ENCODE results near the gene LST1. TPM values are rescaled to one million over a fixed set of nuclear protein-coding genes. Genes with fewer than 3 reads are reported as not detected.
"Not testable (repeated sequence)": the region's sequence is repeated elsewhere in the genome, so short reads cannot be mapped to it uniquely, and the experiment has no call there.

The LST1 gene
- total RNA-seq, 1 donor from 2014 or later: 33.1 TPM

GRCh38 chr6:31579546-31580437 is 6.3 kb upstream of the LST1 start:
- intact Hi-C loops (cut with micrococcal nuclease): loop anchor here (1.0 to 5.0 kb wide), 2 partner anchors 32 to 87 kb away; partner anchors contain the start of gene NFKBIL1

- intact Hi-C loops (cut with micrococcal nuclease): loop anchor here (1.0 to 5.0 kb wide), 2 partner anchors 33 to 88 kb away; partner anchors contain the start of gene NFKBIL1
Measured at GRCh38 chr6:31580438-31580740, 5.7 kb upstream of the LST1 start.

- intact Hi-C loops (cut with micrococcal nuclease): loop anchor here (1.0 to 5.0 kb wide), 3 partner anchors 16 to 89 kb away; partner anchors contain the start of gene NFKBIL1
Measured at GRCh38 chr6:31580807-31581433, 5.2 kb upstream of the LST1 start.

GRCh38 chr6:31581434-31582229 is 4.4 kb upstream of the LST1 start:
- intact Hi-C loops (cut with micrococcal nuclease): loop anchor here (1.0 to 5.0 kb wide), 3 partner anchors 13 to 89 kb away; no protein-coding TSS in a partner anchor

DNA sequence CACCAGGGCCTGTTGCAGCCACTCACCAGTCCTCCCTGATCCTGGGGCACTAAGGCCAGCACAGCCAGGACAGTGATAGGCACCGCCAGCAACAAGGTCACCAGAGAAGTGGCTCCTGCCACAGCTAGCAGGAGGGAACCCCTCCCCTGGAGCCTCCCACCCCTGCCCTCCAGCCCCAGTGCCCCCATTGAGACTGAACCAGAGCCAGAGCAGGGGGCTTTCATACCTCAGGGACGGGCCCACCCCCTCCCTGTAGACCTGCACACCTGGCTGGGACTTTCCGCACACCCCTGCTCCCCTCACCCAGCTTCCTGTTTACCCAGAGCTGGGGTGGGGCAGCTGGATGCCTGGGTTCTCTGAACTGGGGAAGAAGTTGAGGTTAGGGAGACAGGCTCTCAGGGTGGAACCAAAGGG is 3.8 kb upstream of the LST1 start, which contains the start of gene LTB:
TSS of gene LTB (minus strand) at position 195 of the 414 bp plus-strand sequence. CDS start at position 188, 7 bp downstream.
- intact Hi-C loops (cut with micrococcal nuclease): loop anchor here (2.0 to 5.0 kb wide), 2 partner anchors 13 to 90 kb away; no protein-coding TSS in a partner anchor

GRCh38 chr6:31585491-31585890 is 586 bp upstream of the LST1 start:
- intact Hi-C loops (cut with micrococcal nuclease): no loop called here

DNA sequence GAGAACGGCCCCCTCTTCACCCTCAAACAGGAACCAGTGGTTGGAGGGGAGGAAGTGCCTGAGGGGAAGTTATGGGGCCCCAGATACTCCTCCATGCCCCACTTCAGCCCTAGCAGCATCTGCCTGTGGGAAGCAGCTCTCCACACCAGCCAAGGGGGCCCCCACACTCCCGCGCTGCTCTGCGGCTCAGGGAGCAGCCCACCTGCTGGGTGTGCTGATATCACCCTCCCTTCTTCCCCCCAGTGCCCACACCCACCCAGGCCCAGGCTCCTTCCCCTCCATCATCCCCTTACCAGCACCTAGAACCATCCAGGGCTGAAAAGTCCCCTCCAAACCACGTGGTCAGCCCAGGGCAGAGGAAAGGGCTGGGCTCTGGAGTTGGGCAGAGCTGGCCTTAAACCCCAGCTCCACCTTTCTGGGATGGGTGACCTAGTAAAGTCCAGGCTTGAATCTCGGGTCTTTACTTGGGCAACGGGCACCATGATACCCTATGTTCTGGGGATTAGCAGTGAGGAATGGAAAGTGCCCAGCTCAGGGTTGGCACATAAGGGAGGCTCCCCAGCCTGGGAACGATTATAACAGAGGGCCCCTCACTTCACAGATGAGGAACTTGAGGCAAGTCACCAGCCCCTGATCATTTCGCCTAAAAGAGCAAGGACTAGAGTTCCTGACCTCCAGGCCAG is 663 bp downstream of the LST1 start:
- intact Hi-C loops (cut with micrococcal nuclease): no loop called here

DNA sequence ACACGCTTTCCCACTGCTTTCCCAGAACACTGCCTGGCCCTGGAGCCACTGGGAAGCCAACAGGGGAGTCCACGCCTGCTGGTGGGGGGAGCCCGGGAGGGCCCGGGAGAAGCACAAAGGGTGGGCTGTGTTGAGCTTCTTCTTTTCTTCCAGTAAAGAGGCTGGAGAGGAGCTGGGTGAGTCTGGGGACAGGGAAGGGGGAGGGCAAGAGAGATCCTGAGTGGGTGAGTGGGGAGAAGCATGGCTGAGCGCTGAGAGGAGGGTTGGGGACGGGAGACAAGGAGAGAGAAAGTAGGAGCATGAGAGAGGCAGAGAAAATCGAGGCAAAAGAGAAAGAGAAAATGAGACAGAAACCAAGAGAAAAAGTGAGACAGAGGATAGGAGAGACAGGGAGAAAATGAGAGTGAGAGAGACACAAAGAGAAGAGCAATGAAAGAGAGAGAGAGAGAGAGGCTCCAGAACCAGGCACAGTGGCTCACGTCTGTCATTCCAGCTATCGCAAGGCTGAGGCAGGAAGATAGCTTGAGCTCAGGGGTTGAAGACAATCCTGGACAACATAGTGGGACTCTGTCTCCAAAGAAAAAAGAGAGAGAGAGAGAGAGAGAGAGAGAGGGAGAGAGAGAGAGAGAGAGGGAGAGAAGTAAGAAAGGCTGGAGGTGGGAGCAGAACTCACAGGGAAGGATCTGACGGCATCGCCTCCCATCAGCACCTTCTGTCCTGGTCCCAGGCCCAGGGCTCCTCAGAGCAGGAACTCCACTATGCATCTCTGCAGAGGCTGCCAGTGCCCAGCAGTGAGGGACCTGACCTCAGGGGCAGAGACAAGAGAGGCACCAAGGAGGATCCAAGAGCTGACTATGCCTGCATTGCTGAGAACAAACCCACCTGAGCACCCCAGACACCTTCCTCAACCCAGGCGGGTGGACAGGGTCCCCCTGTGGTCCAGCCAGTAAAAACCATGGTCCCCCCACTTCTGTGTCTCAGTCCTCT is 2.0 kb downstream of the LST1 start:
- intact Hi-C loops (cut with micrococcal nuclease): no loop called here

GRCh38 chr6:31588871-31589650 is 3.0 kb downstream of the LST1 start:
- intact Hi-C loops (cut with micrococcal nuclease): no loop called here

DNA sequence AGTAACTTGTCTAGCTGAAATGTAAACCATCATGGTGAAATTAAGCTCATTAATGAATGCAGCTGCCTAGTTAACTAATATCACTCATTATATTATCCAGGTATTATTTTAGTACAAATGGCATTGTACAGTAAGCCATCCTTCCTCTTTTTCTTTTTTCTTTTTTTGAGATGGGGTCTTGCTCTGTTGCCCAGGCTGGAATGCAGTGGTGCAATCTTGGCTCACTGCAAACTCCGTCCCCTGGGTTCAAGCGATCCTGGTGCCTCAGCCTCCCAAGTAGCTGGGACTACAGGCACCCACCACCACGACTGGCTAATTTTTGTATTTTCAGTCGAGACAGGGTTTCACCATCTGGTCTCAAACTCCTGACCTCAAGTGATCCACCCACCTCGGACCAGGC is 4.6 kb downstream of the LST1 start:
- intact Hi-C loops (cut with micrococcal nuclease): not testable (repeated sequence)

- intact Hi-C loops (cut with micrococcal nuclease): no loop called here
Measured at GRCh38 chr6:31592396-31592771, 6.3 kb downstream of the LST1 start.

- intact Hi-C loops (cut with micrococcal nuclease): loop anchor here (1.0 kb wide), 2 partner anchors 16 to 103 kb away; no protein-coding TSS in a partner anchor
Measured at GRCh38 chr6:31597006-31597405, 10.9 kb downstream of the LST1 start.

- intact Hi-C loops (cut with micrococcal nuclease): no loop called here
Measured at GRCh38 chr6:31607317-31607716, 21.2 kb downstream of the LST1 start.

GRCh38 chr6:31609519-31610406 is 23.7 kb downstream of the LST1 start:
- intact Hi-C loops (cut with micrococcal nuclease): no loop called here

GRCh38 chr6:31610968-31611367 is 24.9 kb downstream of the LST1 start:
- intact Hi-C loops (cut with micrococcal nuclease): no loop called here

GRCh38 chr6:31614075-31614619 is 28.1 kb downstream of the LST1 start:
- intact Hi-C loops (cut with micrococcal nuclease): no loop called here
